ENCODE data around the gene LCTL.

LCTL gene, protein sequence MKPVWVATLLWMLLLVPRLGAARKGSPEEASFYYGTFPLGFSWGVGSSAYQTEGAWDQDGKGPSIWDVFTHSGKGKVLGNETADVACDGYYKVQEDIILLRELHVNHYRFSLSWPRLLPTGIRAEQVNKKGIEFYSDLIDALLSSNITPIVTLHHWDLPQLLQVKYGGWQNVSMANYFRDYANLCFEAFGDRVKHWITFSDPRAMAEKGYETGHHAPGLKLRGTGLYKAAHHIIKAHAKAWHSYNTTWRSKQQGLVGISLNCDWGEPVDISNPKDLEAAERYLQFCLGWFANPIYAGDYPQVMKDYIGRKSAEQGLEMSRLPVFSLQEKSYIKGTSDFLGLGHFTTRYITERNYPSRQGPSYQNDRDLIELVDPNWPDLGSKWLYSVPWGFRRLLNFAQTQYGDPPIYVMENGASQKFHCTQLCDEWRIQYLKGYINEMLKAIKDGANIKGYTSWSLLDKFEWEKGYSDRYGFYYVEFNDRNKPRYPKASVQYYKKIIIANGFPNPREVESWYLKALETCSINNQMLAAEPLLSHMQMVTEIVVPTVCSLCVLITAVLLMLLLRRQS

DNA sequence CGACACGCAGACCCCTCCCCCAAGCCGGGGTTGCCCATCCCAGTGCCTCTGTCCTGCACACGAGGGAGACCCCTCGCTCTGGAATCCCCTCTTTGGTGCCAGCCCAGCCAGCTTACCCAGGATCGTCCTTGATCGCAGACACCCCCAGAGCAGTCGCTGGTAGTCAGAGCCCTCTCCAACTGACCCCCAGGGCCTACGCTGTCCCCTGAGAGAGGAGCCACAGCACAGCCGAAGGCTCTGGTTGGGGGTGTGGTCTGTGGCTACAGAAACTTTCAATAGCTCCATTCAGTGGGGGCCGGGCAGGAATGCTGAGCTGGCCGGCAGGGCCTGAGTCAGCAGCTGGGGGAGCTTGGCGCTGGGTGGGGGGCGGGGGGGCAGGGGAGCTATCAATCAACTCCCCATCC, at the start of gene LCTL:
LCTL (minus strand) TSS at position 258 of the 404 bp plus-strand sequence. CDS start 633 bp downstream, outside the sequence.
- DNase-seq (ENCODE audit: extremely low read depth in 1 of 2, low read depth in 1 of 2): no peak

DNA sequence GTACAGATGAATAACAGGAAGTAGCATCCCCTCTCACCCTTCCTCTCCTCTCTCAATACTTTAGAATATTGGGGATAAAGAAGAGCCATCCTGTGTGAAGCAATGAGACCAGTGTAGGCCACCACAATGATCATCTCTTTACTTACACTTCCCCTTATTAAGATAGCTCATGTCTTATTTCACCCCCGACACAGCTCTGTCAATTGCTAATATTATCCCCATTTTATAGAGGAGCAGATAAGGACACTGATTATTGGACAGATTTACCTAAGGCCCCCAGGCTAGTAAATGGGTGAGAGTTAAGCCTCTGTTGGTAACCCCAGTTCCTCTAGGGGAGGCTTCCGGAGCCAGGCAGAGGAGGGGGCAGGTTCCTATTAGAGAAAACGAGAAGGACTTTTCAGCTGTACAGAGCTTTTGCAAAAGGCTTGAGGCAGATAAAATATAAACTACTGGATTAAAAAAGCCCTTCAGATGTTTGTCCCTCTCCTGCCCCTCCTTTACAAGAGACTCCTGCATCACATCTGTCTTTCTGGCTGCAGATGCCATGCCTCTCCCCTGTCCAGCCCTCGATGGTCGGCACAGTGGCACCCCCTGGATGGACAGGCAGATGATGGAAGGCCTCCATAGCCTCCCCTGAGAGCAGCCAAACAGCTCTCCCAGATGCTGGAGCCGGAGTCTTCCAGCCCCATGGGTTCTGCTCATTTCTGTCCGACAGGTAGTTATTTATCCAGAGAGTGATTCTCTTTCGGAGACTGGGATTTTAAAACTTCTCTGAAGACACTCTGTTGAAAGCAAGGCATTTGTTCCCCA, 49.4 kb upstream of the LCTL start:
- no peak for DNase-seq (ENCODE audit: extremely low read depth in 1 of 2, low read depth in 1 of 2)

DNA sequence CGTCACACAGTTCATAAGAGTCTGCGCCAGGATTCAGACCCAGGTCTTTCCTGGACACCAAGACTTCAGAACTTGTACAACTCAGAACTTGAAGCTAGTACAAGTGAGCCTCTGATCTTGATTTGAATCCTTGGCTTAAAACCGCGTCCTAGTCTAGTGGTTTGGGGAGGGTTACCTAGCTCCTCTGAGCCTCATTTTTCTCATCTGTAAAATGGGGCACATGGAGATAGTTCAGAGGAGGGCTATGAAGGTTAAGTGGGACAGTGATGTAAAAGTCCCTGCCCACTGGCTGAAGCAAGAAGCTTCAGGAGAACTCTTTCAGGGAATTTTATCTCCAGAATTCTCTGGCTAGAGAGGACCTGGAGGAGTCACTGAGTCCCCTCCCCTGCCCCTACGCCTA, 48.7 kb upstream of the LCTL start:
- no peak for DNase-seq (ENCODE audit: extremely low read depth in 1 of 2, low read depth in 1 of 2)

DNA sequence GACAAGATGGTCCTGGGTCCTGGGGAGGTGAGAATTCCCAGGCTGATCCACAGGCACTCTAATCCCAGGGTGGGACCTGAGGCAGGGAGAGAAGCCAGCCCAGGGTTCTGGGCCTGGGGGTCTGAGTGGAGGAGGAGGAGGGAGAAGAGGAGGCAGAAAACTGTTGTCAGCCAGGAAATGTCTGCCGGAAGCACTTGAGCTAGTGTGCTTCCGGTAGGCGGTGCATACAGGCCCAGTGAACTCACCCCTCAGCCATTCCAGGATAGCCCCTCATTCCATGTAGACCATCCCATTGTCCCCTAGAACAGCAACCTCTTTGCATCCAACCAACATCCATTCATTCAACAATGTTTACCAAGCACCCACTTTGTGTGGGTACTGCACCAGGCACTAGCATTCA, 47.9 kb upstream of the LCTL start:
- no peak for DNase-seq (ENCODE audit: extremely low read depth in 1 of 2, low read depth in 1 of 2)

DNA sequence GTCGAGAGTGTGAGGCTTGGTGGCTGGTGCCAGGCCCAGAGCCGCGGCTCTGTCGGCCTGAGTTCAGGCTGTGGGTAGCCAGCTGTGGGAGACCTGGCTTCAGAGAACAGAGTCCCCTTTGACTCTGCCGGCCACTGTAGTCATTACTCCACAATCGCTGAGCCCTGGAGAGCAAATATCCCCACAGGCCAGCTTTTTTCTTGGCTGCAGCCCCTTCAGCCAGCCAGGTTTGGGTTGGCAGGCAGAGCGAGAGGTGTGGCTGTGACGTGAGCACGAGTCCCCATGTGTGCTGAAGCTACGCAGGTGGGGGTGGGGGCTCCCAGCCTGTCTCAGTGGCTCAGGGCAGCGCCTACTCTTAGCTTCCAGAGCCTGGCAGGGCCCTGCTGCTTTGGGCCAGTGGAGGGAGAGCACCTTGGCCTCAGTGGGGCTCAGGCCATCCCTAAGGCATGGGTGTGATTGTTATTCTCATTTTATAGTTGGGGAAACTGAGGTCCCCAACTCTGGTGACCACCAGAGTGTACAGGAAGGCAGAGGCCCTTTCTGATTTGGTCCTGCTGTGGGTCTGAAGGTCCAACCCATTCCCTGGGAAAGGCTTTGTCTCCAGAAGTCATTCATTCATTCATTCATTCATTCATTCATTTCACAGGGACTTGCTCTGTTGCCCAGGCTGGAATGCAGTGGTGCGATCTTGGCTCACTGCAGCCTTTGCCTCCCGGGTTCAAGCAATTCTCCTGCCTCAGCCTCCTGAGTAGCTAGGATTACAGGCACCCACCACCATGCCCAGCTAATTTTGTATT, 45.7 kb upstream of the LCTL start:
- DNase-seq (ENCODE audit: extremely low read depth in 1 of 2, low read depth in 1 of 2): no peak

DNA sequence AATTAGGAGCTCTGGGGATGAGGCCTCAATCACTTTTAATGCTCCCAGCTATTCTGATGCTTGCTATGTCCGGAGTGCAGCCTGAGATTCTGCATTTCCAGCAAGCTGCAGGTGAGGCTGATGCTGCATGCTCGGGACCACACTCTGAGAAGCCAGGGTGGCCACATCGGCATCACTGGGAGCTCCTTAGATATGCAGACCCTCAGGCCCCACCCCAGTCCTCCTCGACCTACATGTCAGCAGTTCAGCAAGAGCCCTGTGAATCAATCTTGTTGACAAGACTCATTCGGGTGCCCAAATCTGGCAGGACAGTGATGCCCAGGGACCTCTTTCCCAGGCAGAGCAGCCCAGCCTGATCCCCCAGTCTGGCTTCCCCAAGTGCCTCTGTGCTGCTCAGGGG, 44.1 kb upstream of the LCTL start:
- DNase-seq (ENCODE audit: extremely low read depth in 1 of 2, low read depth in 1 of 2): no peak

DNA sequence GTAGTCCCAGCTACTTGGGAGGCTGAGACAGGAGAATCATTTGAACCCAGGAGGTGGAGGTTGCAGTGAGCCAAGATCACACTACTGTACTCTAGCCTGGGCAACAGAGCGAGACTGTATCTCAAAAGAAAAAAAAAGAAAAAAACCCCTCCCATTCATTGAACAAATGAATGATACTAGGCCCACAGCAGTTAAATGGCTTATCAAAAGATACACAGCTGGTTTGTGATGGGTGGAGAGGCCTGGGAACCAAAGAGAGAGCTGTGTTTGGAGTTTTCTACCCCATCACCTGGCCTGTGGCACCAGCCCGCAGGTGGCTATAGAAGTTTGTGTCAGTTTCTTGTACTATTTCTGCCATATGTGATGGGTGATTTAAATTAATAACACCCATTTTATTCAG, 43.1 kb upstream of the LCTL start:
- no peak for DNase-seq (ENCODE audit: extremely low read depth in 1 of 2, low read depth in 1 of 2)

DNA sequence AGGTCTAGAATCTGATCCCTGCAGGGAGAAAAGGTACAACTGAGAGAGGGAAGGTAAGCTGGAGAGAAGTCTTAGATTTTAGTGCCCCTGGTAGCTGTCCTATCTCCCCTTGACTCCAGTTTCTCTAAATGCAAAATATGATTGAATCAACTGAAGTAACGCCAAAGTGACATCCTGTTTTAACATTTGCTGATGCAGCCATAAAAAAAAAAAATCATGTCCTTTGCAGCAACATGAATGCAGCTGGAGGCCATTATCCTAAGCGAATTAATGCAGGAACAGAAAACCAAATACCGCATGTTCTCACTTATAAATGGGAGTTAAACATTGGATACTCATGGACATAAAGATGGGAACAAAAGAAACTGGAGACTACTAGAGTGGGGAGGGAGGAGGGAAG, 42.4 kb upstream of the LCTL start:
- no peak for DNase-seq (ENCODE audit: extremely low read depth in 1 of 2, low read depth in 1 of 2)

DNA sequence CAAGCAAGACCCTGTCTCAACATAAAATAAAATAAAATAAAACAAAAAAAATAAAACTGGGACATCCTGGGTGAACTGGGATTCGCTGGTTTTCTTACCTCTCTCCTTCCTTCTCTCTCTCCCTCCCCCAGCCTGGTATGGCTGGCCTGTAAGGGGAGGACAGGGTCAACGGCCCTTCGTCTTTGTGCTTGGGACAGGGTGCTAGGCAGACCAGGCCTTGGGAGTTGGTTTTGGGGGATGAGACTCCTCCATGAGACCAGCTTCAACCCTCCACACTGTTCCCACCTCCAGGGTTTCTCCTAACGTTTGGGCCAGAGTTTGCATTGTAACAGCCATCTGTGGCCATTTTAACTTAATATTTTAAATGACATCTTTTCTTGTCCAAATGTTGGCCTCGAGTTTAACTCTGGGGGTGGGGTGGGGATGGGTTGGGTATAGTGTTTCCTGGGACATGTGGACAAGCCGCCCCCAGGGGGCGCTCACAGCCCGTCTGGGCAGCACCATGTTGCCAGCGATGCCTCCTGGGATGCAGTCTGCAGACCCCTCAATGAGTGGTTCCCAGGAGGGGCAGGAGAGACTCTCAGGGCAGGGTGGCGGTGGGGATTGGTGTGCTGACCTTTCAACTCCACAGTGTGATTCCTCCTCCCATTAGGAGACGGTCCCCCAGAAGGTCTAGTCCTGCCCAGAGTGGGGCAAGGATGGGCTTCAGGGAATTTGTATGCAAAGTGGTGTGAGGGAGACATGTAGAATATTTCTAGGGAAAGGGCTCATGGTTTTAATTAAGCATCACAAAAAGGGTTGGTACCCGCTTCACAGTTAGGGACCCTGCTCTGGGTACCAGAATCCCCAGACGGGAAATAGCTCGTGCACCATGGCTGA, 37.7 kb upstream of the LCTL start:
- DNase-seq (ENCODE audit: extremely low read depth in 1 of 2, low read depth in 1 of 2): peak in 1 of 2 donors; percentile 52

DNA sequence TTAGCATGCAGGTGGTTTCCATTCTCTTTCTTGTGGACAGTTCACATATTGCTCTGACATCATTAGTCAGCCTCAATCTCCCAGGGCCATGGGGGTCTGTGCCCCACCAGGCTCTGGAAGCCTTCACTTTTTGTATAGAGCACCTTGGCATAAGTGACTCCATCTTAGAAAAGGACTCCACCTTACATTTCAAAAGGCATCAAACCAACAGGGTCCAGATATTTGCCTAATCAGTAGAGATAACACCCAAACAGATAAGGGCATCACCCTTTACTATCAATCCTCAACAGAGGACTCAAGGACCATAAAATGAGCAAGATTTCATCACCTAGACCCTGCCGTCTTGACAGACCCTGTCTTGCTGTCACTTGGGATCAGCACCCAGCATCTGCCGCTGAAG, 35.7 kb upstream of the LCTL start:
- DNase-seq (ENCODE audit: extremely low read depth in 1 of 2, low read depth in 1 of 2): no peak

DNA sequence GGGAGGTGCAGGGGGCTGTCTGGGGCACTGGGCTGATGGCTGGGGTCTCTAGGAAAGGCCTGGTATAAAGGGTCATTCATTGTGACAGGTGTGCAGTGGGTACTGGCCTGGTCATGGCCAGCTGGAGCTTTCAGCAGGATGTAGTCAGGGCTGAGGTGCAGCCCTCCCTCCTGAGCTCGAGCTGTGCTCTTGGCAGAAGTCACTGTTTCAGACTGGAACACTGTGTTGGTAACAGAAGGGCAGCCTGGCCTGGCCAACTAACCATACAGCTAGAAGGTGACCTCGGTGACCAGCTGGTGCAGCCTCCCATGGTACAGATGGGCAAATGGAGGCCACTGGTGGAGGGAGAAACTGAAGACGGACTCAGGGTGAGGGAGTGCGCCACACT, 34.4 kb upstream of the LCTL start:
- DNase-seq (ENCODE audit: extremely low read depth in 1 of 2, low read depth in 1 of 2): no peak

DNA sequence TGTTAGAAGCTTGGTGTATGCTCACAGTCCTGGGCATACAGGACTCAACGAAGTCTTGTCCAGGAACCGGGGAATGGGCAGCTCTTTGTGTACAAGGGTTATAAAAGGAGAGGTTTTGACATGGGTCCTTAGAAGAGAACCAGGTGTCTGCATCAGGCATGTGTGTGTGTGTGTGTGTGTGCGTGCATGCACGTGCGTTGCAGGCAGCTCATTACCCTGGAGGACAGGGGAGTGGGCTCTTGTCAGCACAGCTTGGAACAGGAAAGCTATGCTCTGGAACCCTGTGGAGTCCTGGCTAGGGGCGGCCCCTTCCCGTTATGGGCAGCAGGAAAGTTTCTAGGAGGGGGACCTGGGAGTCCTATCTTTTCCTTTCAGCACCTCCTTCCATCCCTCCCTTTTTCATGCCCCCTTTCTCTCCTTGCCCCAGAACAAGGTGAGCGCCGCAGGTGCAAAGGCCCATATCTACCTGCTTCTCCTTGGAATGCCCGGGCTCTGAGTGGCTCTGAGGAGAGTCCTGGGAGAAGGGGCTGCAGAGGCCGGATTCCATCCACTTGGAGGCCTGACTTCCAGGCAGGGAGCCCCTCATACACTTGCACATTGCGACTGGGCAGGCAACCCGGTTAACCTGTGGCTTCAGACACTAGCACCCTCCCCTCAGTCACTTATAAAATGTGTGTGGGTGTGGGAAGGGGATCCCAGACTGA, 33.9 kb upstream of the LCTL start:
- DNase-seq (ENCODE audit: extremely low read depth in 1 of 2, low read depth in 1 of 2): no peak

DNA sequence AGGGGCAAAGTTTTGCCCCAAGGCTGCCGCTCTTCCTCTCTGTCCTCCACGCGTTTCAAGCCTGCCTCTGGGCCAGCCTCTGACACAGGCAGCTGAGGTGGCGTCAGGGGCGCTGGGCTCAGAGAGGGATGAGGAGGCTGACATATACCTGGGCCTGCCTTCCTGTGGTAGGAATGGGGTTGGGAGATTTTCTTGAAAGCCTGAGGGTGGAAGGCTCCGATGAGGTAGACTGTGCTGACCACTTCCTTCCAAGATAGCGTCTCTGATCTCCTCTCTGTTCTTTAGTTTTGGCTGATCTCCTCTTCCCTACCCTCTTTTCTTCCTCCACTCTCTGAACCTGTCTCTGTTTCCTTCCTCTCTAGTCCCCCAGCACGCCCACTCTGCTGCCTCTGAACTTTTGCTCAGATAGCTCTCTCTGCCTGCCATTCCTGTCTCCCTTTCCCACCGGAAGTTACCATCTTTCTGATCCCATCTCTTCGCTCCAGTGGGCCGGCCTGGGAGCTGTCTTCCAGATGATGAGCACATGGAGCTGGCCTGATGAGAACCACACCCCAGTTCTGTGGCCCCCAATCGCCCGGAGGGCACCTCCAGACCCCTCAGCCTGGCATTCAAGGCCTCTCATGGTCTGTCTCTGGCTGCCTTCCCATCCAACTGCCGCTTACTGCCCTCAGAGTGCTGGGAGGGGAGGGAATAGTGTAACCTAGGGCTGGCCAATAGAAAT, 32.5 kb upstream of the LCTL start:
- no peak for DNase-seq (ENCODE audit: extremely low read depth in 1 of 2, low read depth in 1 of 2)

DNA sequence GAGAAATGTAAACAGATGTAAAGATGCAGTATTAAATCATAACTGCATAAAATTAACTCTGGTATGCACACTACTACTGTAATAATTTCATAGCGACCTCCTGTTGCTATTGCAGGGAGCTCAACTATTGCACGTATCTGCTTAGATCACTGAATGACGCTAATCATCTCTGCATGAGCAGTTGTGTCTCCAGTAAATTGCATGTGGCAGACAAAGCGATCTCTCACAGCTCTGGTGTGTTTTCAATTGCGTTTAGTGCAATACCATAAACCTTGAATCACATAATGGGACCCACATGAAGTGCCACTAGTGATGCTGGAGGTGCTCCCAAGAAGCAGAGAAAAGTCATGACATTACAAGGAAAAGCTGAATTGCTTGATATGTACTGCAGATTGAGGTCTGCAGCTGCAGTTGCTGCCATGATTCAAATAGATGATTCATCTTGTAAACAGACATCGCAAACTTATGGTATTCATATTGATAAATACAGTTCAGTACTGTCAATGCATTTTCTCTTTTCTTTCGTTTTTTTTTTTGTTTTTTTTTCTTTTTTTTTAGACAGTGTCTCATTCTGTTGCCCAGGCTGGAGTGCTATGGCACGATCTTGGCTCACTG, 30.2 kb upstream of the LCTL start:
- no peak for DNase-seq (ENCODE audit: extremely low read depth in 1 of 2, low read depth in 1 of 2)

DNA sequence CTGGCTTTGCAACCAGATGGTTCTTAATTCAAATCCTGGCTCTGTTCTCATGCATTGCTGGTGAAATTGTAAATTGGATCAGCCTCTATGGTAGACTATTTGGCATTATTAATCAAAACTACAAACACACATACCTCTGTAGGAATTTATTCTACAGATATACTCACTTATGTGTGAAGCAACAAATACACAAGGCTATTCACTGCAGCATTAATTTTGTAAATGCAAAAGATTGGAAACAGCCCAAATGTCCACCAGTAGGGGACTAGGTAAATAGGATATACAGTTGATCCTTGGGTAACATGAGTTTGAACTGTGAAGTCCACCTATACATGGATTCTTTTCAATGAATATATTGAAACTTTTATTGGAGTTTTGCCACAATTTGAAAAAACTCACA, 29.5 kb upstream of the LCTL start:
- DNase-seq (ENCODE audit: extremely low read depth in 1 of 2, low read depth in 1 of 2): no peak

DNA sequence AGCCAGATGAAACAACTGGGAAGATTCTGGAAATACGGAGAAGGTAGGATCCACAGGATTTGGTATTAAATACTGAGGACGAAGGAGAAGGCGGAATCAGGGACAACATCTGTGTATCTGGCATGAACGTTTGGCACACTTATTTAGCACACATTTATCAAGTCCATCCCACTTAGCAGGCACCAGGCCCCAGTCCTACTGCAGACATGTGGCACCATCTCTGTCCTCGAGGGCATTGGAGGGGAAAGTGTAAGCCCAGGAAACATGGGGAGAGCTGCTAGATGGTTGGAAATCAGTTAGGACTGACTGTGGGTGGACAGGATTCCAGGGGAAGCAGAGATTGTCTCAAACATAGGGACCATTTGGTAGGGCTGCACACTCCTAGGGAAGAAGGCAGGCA, 29.0 kb upstream of the LCTL start:
- DNase-seq (ENCODE audit: extremely low read depth in 1 of 2, low read depth in 1 of 2): no peak

DNA sequence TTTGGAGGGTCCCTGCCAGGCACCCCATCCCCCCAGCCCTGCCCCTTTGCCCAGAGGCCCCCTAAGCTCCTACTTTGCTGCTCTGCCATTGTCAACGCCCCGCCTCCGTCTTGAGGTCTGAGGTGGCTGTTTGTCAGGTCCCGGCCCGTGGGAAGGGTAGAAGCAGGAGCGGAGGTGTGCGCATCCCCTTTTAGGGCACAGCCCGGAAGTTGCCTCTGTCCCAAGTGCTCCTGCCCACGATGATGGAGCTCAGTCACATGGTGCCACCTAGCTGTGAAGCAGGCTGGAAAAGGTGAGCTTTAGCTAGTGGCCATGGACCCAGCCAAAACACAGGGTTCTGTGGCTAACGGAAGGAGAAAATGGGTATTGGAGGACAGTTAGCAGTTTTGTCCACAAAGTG, 28.5 kb upstream of the LCTL start:
- no peak for DNase-seq (ENCODE audit: extremely low read depth in 1 of 2, low read depth in 1 of 2)

DNA sequence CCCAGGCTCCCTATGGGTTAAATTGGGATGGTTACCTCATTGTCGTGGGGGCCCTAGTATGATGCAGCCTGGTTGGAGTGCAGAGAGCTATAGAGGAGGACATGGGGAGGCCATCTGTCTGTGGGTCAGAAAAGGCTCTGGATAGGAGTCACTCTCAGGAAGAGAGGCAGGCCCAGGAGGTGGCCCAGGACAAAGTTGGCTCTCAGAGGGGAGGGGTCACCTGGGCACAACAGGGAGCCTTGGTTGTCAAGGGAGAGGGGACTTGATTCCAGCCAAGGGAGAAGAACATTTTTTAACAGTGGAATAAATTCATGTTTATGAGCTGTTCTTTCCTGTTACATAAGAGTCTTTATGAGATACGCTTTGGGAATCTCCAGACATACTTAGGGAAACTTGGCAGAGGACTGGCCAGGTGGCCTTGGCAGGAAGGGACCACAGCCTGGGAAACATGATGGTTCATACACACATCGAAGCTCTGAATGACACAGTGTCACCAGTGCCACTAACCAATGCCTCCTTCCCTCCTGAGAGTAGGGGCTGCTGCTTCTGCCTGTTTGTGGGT, 27.5 kb upstream of the LCTL start:
- DNase-seq (ENCODE audit: extremely low read depth in 1 of 2, low read depth in 1 of 2): no peak

Data from activated CD8-positive, alpha-beta memory T cell treated with anti-CD3 and anti-CD28 coated beads for 1 hour (primary cell).